HCT116 (cell line): ENCODE results near the gene FARSA. TPM values are rescaled to one million over a fixed set of nuclear protein-coding genes. Genes with fewer than 3 reads are reported as not detected.

ENCODE experiments used
- ATAC-seq: fragments of 200-7000 bp; cut with Tn5 transposase; 2 replicates; pipeline ENCODE4 v1.9.1; 2020; ENCODE audit warnings: mild to moderate bottlenecking, moderate library complexity
- BruUV-seq: library from RNA; stranded (reverse); fragments of 400-500 nt; replicated peaks from 2 replicates; lab custom pipeline; 2021; lab: Mats Ljungman, UMichigan
- CTCF ChIA-PET: fragments of 300-600 bp; sonication (Branson Sonifier 250); formaldehyde crosslinking; loops from one replicate; lab custom pipeline; 2021; ENCODE audit warnings: antibody characterized with exemption; lab: Charles Lee
- POLR2A ChIA-PET: fragments of 300-600, 350-600 bp; sonication (Branson Sonifier 250); formaldehyde crosslinking; loops from one replicate; lab custom pipeline; 2021; ENCODE audit warnings: antibody characterized with exemption; lab: Charles Lee
- RAD21 ChIA-PET, 2 experiments: fragments of 300-600 bp; sonication (Branson Sonifier 250); formaldehyde crosslinking; loops; one replicate each; lab custom pipeline; 2023; ENCODE audit warnings: low total read pairs in 2 of 2; ENCODE audit not compliant: uncharacterized antibody in 2 of 2, unreplicated experiment in 2 of 2, low non-redundant PET in 1 of 2; lab: Charles Lee
- DNase-seq: peaks from one replicate; pipeline ENCODE4 v3.0.0-alpha.2; 2010; ENCODE audit warnings: low read depth, low spot score
- H2AFZ ChIP-seq: fragments of 200-600 bp; shearing (Covaris generic), sonication (generic); 2 replicates; pipeline ENCODE4 v1.6.1; 2017; ENCODE audit warnings: low read depth, mixed run types, mixed read lengths, antibody characterized with exemption, low read length; ENCODE audit not compliant: poor library complexity, severe bottlenecking
- H3K27ac ChIP-seq: 2 replicates; pipeline ENCODE4 v1.5.1; 2012; ENCODE audit warnings: low read depth, low read length
- H3K27me3 ChIP-seq: fragments of 200-600 bp; sonication (generic); 2 replicates; pipeline ENCODE4 v1.6.1; 2016; ENCODE audit warnings: mixed run types, low read length, mixed read lengths; ENCODE audit not compliant: insufficient read depth
- H3K36me3 ChIP-seq, 2 experiments: fragments of 200-500 bp in 1 of 2; fragments of 200-600 bp in 1 of 2; sonication (Bioruptor generic) in 1 of 2; sonication (generic) in 1 of 2; 2 replicates each; pipeline versions ENCODE4 v1.5.1 to v1.6.1; 2014 to 2016; ENCODE audit warnings: low read length in 2 of 2, inconsistent platforms in 1 of 2, mixed read lengths in 1 of 2, mixed run types in 1 of 2; ENCODE audit not compliant: insufficient read depth in 2 of 2, control insufficient read depth in 1 of 2
- H3K4me1 ChIP-seq, 2 experiments: fragments of 200-600 bp in 1 of 2; sonication (generic) in 1 of 2; 2 replicates each; pipeline versions ENCODE4 v1.5.1 to v1.6.1; 2012 to 2017; ENCODE audit warnings: low read length in 2 of 2, inconsistent platforms in 1 of 2, mild to moderate bottlenecking in 1 of 2, mixed read lengths in 1 of 2, mixed run types in 1 of 2, moderate library complexity in 1 of 2; ENCODE audit not compliant: insufficient read depth in 2 of 2, control insufficient read depth in 1 of 2
- H3K4me2 ChIP-seq: fragments of 200-600 bp; sonication (generic); 2 replicates; pipeline ENCODE4 v1.6.1; 2017; ENCODE audit warnings: mixed run types, low read length, mixed read lengths
- H3K4me3 ChIP-seq, 2 experiments: fragments of 200-600 bp in 1 of 2; sonication (generic) in 1 of 2; replicated peaks in 1 of 2; 2 replicates each; pipeline ENCODE4 v1.5.1; 2011 to 2016; ENCODE audit warnings: low read length in 2 of 2, control low read depth in 1 of 2, low read depth in 1 of 2, mild to moderate bottlenecking in 1 of 2, mixed read lengths in 1 of 2, mixed run types in 1 of 2
- H3K79me2 ChIP-seq: fragments of 200-600 bp; sonication (generic); 2 replicates; pipeline ENCODE4 v1.6.1; 2017; ENCODE audit warnings: mild to moderate bottlenecking, mixed run types, low read length, moderate library complexity, mixed read lengths; ENCODE audit not compliant: insufficient read depth
- H3K9ac ChIP-seq: fragments of 200-600 bp; sonication (generic); 2 replicates; pipeline ENCODE4 v1.6.1; 2016; ENCODE audit warnings: low read length, mixed read lengths
- H3K9me2 ChIP-seq: fragments of 200-600 bp; sonication (generic), shearing (Covaris generic); 2 replicates; pipeline ENCODE4 v1.6.1; 2017; ENCODE audit warnings: mixed run types, mild to moderate bottlenecking, moderate library complexity; ENCODE audit not compliant: insufficient read depth
- H3K9me3 ChIP-seq, 2 experiments: fragments of 200-500 bp in 1 of 2; fragments of 200-600 bp in 1 of 2; sonication (Bioruptor generic) in 1 of 2; sonication (generic) in 1 of 2; 2 replicates each; pipeline ENCODE4 v1.6.1; 2014 to 2017; ENCODE audit warnings: low read length in 2 of 2, mixed read lengths in 2 of 2, inconsistent platforms in 1 of 2, low read depth in 1 of 2, mild to moderate bottlenecking in 1 of 2, mixed run types in 1 of 2, moderate library complexity in 1 of 2; ENCODE audit not compliant: control insufficient read depth in 1 of 2, insufficient read depth in 1 of 2
- H4K20me1 ChIP-seq: fragments of 200-600 bp; sonication (generic), shearing (Covaris generic); 2 replicates; pipeline ENCODE4 v1.6.1; 2017; ENCODE audit warnings: mixed run types, mild to moderate bottlenecking, moderate library complexity; ENCODE audit not compliant: insufficient read depth
- ATF3 ChIP-seq: IDR thresholded peaks from 2 replicates; pipeline ENCODE4 v1.6.1; 2012
- CBX3 ChIP-seq: IDR thresholded peaks from 2 replicates; pipeline ENCODE4 v1.6.1; 2012; ENCODE audit warnings: low read depth
- CTCF ChIP-seq, 3 experiments: fragments of 200-600 bp in 1 of 3; sonication (generic) in 1 of 3; IDR thresholded peaks in 2 of 3; conservative IDR thresholded peaks in 1 of 3; 2 replicates each; pipeline ENCODE4 v1.5.1; 2012 to 2017; ENCODE audit warnings: low read depth in 2 of 3, low read length in 2 of 3, antibody characterized with exemption in 1 of 3, borderline replicate concordance in 1 of 3, control low read depth in 1 of 3, mild to moderate bottlenecking in 1 of 3, mixed read lengths in 1 of 3, mixed run types in 1 of 3, moderate library complexity in 1 of 3; ENCODE audit not compliant: insufficient read depth in 1 of 3
- EGR1 ChIP-seq: IDR thresholded peaks from 2 replicates; pipeline ENCODE4 v1.6.1; 2012; ENCODE audit warnings: low read depth
- ELF1 ChIP-seq: IDR thresholded peaks from 2 replicates; pipeline ENCODE4 v1.6.1; 2012; ENCODE audit warnings: low read depth, borderline replicate concordance
- EZH2phosphoT487 ChIP-seq: fragments of 200-600 bp; IDR thresholded peaks from 2 replicates; pipeline ENCODE4 v1.6.1; 2018; ENCODE audit warnings: antibody characterized with exemption, borderline replicate concordance
- MAX ChIP-seq: IDR thresholded peaks from 2 replicates; pipeline ENCODE4 v1.6.1; 2012
- POLR2A ChIP-seq: IDR thresholded peaks from 2 replicates; pipeline ENCODE4 v1.7.0; 2011; ENCODE audit warnings: borderline replicate concordance; ENCODE audit not compliant: insufficient read depth, insufficient read length; ENCODE audit errors: extremely low read depth
- POLR2AphosphoS5 ChIP-seq: IDR thresholded peaks from 2 replicates; pipeline ENCODE4 v1.6.1; 2011; ENCODE audit warnings: mild to moderate bottlenecking, low read depth, low read length, moderate library complexity
- REST ChIP-seq: IDR thresholded peaks from 2 replicates; pipeline ENCODE4 v1.6.1; 2012; ENCODE audit warnings: low read depth
- SIN3A ChIP-seq: IDR thresholded peaks from 2 replicates; pipeline ENCODE4 v1.6.1; 2012; ENCODE audit warnings: low read depth
- SP1 ChIP-seq: IDR thresholded peaks from 2 replicates; pipeline ENCODE4 v1.6.1; 2012; ENCODE audit warnings: low read depth
- SRF ChIP-seq: IDR thresholded peaks from 2 replicates; pipeline ENCODE4 v1.6.1; 2012; ENCODE audit warnings: low read depth
- TCF7L2 ChIP-seq: IDR thresholded peaks from 2 replicates; pipeline ENCODE4 v1.7.0; 2011; ENCODE audit warnings: borderline replicate concordance, inconsistent platforms; ENCODE audit not compliant: insufficient read depth, insufficient read length; ENCODE audit errors: extremely low read depth
- ZFX ChIP-seq: fragments of 450-650 bp; IDR thresholded peaks from 2 replicates; pipeline ENCODE4 v1.6.1; 2017
- ZNF274 ChIP-seq: fragments of 200-500 bp; sonication (Bioruptor generic); IDR thresholded peaks from 2 replicates; pipeline ENCODE4 v1.6.1; 2014; ENCODE audit warnings: mild to moderate bottlenecking, low read depth, low read length, inconsistent platforms
- intact Hi-C: fragments of 100-400 bp; cut with micrococcal nuclease; formaldehyde crosslinking; loops from 2 replicates; pipeline ENCODE4 v1.10.0; 2022
- total RNA-seq: library from RNA; stranded (reverse); gene quantifications from one replicate; pipeline ENCODE4 v1.2.1, GENCODE V29; 2021; ENCODE audit not compliant: unreplicated experiment

FARSA gene
- total RNA-seq, 1 experiment from 2014 or later = 129 TPM

GRCh38 chr19:12953138-12953798 lies 19.8 kb upstream of the FARSA start:
- Histone ChIP-seq H3K4me1 (peaks cover 9 to 29% of the 10 kb centered on the region in 2 experiments), H3K4me2 (no peak overlapping the region), H3K9me3 (no peaks in the 10 kb centered on the region), H3K4me3 (no peak overlapping the region), H3K79me2 (peaks cover 70% of the 10 kb centered on the region), H3K36me3 (peaks cover 29 to 46% of the 10 kb centered on the region in 2 experiments), H3K9ac (no peak overlapping the region), H3K9me2 (no peaks in the 10 kb centered on the region), H3K27me3 (no peaks in the 10 kb centered on the region), H4K20me1 (no peaks in the 10 kb centered on the region; the same call in 1 of the 2 replicates), H3K27ac (no peak overlapping the region), H2AFZ (no peak overlapping the region)
- ChIA-PET CTCF (interaction anchor here (1.6 kb wide), 1 partner anchor 12 kb away, joined by 6 read pairs; no protein-coding TSS in a partner anchor), RAD21 (no interaction called here), POLR2A (interaction anchor here (1.7 kb wide), 1 partner anchor 12 kb away, joined by 5 read pairs; no protein-coding TSS in a partner anchor)
- no peak for TF ChIP-seq TCF7L2
- no peak for TF ChIP-seq SP1
- no peak for TF ChIP-seq SIN3A
- no peak for TF ChIP-seq CTCF (IDR thresholded peaks at IDR 0.05 in 2 of 3, conservative IDR thresholded peaks at IDR 0.05 in 1 of 3; ENCODE audit: borderline replicate concordance in 1 of 3, insufficient read depth in 1 of 3, low read depth in 2 of 3, low read length in 2 of 3)
- TF ChIP-seq ELF1 = no peak
- TF ChIP-seq POLR2AphosphoS5 = no peak
- no peak for TF ChIP-seq ATF3
- TF ChIP-seq REST = no peak
- TF ChIP-seq EZH2phosphoT487 = no peak
- no peak for TF ChIP-seq POLR2A
- TF ChIP-seq CBX3 = no peak
- no peak for TF ChIP-seq ZNF274
- TF ChIP-seq MAX = no peak
- TF ChIP-seq SRF = no peak
- TF ChIP-seq EGR1 = no peak
- no peak for TF ChIP-seq ZFX
- BruUV-seq = TSS peak; percentile 65
- intact Hi-C loops = no loop called here
- no peak for ATAC-seq
- no peak for DNase-seq
